Activated T-cell treated with anti-CD3 and anti-CD28 coated beads for 4 hours (primary cell): ENCODE results near the gene TTC1.
"Not testable (repeated sequence)": the region's sequence is repeated elsewhere in the genome, so short reads cannot be mapped to it uniquely, and the experiment has no call there.

Experiments
- DNase-seq: peaks from one replicate; pipeline ENCODE4 v3.0.0-alpha.2; 2020

TTC1 gene

DNA sequence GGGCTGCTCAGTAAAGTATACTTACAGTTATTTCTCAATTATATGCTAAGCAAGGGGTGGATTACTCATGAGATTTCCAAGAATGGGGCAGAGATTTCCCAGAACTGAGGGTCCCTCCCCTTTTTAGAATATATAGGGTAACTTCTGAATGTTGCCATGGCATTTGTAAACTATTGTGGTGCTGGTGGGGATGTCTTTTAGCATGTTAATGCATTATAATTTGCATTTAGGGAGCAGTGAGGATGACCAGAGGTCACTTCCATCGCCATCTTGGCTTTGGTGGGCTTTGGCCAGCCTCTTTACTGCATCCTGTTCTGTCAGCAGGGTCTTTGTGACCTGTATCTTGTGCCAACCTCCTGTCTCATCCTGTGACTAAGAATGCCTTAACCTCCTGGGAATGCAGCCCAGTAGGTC is 35.5 kb downstream of the TTC1 start:
- DNase-seq = no peak

DNA sequence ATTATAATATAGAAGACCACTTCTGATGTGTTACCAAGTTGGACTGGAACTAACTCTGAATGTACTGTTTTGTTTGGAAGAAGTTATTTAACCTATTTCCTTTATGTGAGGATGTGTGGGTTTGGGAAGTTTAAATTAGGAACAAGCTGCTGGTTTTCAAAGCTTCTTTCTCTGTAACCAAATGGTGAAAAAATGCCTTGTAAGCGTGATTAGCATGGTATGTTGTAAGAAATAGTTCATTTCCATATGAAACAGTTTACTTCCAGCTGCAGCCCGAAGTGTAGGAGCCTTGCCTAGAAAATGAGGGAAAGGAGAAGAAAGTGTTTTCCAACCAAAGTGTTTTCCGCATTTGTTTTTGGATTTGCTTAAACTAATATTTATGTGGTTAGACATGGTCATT is 36.0 kb downstream of the TTC1 start:
- no peak for DNase-seq

DNA sequence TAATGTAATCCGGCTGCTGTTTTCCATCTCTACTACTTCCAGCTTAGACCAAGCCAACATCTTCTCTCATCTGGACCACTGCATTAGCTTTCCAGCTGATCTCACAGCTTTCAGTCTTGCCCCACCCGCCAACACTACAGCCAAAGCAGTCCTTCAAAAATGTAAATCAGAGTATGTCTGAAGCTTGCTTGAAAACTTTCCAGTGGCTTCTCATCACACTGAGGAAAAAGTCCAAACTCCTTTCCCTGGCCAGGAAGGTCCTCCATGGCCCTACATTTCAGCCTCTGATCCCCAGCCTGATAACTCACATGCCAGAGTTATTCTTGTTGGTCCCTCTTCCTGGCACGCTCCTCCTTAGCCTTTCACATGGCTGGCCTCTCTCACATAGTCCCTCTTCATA is 38.5 kb downstream of the TTC1 start:
- DNase-seq = no peak

DNA sequence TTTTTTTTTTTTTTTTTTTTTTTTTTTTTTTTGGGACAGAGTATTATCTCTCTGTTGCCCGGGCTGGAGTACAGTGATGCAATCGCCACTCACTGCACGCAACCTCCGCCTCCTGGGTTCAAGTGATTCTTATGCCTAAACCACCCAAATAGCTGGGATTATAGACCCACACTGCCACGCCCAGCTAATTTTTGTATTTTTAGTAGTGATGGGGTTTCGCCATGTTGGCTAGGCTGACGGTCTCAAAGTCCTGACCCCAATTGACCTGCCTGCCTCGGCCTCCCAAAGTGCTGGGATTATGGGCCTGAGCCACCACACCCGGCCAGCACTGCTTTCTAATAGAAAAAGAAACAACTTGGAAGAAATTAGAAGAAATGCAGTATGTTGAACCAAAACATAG is 39.2 kb downstream of the TTC1 start:
- no peak for DNase-seq

DNA sequence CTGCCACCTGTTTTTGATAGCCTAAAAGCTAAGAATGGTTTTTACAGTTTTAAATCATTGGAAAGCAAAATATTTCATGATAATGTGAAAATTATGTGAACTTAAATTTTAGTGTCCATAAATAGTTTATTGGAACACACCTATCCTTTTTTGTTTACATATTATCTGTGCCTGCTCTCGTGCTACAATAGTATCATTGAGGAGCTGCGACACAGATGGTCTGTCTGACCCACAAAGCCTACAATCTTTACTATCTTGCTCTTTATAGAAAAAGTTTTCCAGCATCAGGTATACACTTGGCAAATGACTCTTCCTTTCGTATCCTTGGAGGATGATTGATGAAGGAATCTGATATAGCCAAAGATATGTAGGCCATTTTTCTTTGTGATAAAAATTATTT is 40.2 kb downstream of the TTC1 start:
- DNase-seq = no peak

DNA sequence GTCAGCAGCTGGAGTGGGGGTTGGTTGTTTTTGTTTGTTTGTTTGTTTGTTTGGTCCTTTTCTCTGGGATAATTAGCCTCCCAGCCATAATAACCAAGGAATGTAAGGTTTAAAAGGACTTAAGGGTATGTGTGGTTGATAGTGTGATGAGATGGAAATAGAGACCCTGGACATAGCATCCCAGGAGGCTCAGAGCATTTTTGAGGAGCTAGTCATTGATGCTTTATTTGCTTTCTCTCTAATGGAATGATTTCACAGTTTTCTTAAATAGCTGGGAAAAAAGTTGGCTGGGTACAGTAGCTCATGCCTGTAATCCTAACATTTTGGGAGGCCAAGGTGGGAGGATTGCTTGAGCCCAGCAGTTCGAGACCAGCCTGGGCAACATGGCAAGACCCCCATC is 45.1 kb downstream of the TTC1 start:
- DNase-seq = no peak

DNA sequence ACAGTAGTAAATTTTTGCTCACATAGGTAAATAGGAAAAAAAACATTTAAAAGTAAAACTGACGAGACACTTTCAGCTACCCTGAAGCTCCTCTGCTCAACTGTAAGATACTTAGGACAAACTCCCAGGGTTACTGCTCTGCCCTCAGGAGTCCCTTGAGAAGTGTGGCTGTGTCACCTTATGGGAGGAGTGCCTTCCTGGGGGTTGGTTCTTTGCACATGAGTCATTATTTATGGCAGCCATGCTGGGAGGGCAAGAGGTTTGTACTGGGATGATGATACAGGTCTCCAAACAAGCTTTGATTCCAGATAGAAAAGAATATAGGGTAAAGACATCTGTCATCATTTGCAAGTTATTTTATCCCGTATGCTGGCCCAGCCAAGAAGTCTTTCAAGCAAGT is 45.9 kb downstream of the TTC1 start:
- no peak for DNase-seq

DNA sequence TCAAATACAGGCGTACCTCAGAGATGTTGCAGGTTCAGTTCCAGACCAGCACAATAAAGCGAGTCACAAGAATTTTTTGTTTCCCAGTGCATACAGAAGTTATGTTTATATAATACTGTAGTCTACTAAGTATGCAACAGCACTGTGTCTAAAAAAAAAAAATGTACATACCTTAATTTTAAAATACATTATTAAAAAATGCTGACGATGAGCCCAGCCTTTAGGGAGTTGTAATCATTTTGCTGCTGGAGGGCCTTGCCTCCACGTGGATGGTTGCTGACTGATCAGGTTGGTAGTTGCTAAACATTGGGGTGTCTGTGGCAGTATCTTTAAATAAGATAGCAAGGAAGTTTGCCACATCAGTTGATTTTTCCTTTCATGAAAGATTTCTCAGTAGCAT is 48.3 kb downstream of the TTC1 start:
- no peak for DNase-seq

DNA sequence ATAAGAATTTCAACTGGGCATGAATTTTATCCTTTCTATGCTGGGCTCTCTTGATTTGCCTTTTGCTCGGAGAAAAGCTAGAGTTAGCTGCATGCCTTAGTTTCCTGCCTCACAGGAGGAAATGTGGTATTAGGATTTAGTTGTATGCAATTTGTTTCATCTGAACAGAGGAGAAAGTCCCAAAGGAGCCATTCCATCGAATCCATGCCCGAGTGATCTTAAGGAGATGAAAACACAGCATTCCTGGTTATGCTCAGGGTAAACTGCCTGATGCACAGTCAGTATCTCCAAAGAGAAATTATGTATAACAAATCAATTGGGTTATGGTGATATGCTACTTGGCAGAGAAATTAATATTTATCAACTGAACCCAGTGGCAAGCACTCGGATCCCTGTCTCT is 51.1 kb downstream of the TTC1 start:
- DNase-seq = no peak

DNA sequence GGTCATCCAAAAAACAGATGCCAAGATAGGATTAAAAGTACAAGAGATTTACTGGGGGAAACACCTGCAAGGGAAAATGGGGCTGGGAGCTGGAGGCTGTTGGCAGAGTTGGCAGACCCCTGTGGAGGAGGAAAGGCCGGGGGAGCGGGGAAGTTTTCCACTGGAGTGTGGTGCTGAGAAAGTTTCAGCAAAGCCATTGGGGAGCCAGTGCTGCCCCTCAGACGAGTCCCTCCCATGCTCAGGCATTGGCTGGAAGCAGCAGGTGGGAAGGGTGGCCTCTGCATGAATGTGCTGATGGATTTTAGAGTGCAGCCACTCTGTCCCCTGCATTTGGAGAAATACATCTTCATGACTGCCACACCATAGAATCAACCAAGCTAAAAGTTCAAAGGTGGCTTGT is 52.8 kb downstream of the TTC1 start:
- no peak for DNase-seq

DNA sequence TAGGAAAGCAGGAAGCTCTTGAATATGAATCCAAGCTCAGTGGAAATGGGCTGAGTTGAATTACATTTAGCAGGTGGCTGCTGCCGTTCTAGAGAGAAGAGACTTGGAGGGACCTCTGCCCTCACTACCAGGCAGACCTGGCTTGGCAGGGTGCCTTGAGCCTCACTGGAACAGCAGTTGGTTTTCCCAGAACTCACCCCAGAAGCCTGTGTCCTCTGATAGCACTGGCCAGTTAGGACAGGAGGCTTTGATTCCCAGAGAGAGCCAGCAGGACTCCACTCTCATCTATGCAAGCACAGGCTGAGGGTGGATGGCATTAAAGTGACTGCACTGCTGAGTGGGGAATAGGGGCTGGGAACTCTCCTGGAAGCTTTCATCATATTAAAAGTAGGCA is 55.5 kb downstream of the TTC1 start:
- no peak for DNase-seq

DNA sequence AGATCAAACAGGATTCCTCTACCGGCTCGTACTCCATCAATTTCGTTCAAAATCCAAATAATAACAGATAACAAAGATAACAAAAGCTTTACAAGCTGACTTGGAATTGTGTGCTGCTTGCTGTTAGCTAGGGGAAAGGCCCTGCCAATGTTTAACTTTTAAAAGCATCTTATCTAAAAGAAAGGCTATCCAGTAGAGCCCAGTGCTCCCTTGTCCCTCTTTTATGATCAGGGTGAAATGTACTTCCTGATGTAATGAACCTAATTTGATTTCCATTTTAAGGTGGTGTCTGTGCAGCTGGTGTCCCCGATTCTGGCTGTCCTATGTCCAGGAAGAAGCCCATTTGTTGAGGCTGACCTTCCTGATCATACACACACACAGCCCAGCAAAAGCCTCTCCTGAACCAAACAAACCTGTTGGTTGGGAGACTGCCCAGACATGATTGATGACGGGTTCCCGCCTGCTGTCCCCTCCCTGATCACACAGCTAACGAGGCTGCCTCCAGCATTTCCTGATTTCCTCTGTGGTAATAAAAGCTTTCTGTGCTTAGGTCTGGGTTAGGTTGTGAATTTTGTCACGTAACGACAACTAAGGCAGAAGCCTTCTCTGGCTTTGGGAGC is 56.2 kb downstream of the TTC1 start:
- DNase-seq = no peak

DNA sequence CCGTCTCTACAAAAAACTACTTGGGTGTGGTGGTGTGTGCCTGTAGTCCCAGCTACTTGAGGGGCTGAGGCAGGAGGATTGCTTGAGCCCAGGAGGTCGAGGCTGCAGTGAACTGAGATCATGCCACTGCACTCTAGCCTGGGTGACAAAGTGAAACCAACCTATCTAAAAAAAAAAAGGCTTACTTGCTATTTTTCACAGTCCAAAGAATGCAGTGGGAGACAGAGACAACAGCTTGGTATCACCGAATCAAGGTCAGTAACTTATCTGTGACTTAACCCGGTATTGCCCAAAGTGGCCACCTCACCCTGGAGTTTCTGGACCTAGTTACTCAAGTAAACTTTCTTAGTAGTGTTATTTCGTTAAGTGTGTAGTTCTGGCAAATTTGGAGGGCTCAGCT is 60.2 kb downstream of the TTC1 start:
- DNase-seq = not testable (repeated sequence)

DNA sequence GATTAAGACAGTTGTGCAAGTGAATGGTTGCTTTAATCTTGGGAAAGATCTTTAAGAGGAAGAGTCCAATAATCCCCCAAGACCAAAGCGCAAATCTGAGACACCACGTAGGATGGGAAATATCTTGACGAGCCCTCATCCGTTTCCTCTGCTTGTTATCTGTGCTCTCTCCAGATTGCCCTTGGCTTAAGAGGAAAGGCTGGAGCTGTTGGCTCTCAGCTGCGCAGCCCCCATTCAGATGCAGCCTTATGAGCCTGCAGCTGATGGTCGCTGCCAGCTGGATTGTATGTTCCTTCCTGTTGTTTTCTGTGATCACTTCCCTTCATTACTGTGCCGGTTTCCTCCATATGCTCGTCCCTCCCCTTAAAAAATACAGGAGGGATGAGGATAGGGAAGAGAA is 62.6 kb downstream of the TTC1 start:
- no peak for DNase-seq

DNA sequence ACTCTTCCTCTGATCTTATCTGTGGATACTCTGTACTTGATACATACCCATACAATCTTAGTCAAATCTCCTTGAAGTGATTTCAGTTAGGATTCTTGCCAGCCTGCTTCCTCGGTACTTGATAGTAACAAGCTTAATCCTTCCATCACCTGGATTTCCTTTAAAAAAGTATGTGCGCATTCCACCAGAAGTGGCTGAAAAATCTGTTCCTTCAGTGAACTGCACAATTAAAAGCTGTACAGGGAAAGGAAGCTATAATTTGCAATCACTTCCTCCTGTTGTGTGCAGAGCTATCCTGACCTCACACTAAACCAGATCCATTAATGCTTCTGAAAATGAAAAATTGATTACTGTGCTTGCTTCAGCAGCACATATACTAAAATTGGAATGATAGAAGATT is 63.0 kb downstream of the TTC1 start:
- no peak for DNase-seq

DNA sequence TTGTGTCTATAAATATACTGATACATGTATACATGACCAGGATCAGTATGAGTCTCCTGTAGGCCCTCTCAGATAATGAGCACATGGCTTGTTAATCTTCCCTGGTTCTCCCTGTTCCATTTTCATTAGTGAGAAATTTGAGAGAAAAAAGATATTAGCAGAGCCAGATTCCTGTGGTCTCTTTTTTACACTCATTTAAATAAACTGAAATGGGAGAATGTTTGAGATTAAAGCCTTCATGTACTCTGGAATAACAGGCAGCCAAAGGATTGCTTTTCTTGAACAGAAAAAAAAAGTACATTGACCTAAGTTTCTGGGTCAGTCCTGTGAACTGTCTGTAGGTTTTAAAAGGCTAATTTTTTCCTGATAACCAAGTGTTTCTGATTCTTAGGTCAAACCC is 66.1 kb downstream of the TTC1 start:
- DNase-seq = no peak

DNA sequence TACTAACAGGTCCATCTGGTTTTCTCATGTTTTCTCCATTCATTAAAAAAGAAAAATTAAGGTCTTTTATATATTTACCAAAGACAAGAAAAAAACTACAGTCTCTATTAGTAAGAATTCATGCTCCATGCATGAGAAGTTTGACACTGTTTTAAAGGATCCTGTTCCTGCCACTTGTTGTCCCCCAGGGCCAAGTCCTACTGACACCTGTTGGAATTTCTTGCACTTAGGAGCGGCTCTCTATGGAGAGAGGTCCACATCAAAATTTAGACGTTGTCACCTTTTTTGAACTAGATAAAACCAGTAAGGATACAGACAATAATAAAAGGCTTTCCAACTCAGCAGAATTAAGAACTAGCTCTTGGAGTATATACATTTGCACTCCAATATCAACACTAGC is 68.1 kb downstream of the TTC1 start:
- DNase-seq = no peak

DNA sequence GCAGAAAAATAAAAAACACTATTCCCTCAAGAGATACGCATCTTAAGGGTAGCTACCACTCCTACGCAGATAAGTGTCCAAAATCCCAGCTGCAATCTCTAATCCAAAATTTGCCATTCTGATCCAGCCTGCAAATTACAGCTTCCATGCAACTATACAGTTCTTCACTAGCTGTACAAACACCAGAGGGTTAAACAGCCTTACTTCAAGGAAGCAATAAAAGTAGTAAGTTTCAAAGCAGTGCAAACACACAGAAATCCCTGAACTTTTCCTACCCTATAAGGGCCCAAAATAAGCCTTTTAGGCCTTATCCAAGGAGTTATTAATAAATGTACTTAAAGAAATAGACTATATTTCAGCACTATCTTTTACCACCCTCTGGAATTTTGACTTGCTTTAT is 70.8 kb downstream of the TTC1 start:
- DNase-seq = no peak

DNA sequence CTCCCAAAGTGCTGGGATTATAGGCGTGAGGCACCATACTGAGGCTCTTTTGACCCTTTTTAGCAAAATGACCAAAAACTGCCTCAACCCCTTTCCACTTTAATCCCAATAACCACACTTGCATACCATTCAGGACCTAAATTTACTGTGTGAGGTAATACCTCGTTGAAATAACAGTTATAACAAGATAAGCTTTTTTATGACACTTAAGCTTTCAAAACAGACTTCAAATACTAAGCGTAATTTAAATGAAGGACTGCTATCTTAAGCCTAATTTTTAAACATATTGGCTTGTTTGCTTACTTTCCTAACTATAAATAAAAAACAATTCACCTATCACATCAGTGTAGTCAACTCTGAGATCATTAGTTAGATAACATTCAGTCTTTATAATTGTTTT is 72.6 kb downstream of the TTC1 start:
- DNase-seq = no peak

DNA sequence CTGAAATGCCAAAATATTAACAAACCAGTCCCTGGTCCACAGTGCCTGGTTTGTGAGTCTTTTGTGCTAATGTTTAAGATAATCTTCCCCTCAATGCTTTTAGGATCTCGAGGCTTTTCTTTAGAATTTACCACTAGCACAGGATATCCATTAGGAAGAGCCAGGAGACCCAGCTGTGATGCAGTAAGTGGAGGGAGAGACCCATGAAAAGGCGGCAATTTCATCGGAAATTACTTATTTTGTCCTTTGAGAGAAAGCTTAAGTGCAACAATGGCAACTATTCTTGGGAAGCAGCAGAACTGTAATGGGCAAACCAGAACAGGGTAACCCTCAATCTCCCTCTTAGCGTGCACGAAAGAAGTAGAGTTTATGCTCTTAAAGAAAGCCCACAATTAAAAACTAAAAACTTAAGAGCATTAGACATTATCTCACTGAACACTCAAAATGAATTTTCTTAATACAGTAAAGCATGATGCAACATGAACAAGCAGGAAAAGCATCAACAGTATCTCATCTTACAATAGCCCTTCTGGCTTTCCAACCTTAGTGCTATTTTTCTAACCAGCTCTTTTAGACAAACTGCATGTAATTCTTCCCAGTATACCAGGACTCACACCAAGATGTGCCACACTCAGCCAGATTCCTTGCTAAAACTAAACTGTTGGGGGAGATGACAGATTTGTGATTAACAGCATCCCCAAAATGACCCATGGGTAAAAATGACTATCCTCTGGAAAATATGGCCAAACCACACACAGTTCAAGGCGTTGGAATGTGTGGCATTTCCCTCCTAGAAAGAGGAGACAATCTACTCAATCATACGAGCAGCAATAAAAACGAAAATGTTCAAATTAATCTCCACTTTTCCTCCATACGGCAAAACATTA is 73.9 kb downstream of the TTC1 start:
- no peak for DNase-seq

DNA sequence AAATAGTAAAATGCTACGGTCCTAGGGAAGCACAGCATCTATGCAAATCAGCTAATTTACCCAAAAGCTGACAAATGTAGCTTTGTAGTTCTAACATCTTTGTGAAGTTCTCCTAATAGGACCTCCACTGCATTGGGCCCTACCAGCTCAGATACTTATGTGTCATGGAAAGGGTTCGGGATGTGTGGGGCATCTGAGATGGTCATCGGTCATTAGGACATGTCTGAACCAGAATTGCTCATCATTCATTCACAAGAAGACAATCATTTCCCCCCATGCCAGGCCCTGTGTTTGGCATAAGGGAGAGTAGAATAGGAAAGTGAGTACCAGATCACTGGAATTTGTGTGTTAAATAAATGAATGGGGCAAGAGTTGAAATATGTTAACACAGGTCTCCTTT is 74.6 kb downstream of the TTC1 start:
- no peak for DNase-seq

DNA sequence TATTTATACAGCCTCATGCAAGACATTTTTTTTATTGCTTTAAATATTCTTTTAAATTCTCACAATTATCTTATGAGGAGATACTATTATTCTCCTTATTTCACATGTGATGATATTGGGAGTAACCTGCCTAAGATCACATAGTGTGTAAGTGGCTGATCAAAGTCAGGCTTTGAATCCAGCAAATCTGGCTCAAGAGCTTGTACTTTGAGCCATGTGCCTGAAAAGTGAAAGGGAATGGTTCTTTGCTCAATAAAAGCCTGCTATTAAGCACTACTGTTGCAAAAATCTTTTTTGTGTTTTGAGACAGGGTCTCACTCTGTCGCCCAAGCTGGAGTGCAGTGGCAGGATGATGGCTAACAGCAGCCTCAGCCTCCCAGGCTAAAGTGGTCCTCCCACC is 75.2 kb downstream of the TTC1 start:
- no peak for DNase-seq

DNA sequence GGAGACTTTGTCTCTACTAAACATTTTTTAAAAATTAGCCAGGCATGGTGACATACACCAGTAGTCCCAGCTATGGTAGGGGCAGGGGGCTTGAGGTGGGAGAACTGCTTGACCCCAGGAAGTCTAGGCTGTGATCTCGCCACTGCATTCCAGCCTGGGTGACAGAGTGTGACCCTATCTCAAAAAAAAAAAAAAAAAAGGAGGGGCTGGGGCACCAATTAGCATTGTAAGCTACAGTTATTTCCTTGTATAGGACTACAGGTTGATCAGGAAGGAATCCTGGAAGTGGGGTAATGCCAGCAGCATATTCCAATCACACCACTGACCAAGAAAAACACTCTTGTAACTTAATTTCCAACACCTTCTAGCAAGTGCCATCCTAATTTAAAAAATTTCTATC is 78.3 kb downstream of the TTC1 start:
- no peak for DNase-seq

DNA sequence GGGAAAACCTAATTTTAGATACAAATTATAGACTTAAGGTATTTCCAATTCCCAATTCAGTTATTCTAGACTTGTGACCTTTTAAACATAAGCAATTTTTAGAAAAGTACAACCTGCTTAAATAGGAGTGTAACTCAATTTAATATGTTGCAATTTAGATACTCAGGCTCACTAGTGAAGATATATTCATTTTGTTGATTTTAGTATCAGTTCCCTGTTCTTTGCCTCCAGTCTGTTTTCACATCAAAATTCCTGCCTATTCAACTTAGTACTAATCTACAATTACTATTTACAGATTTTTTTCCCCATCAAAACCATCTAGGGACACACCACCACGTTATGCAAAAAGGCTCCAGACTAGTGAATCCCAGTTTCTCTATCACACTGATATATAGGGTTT is 79.9 kb downstream of the TTC1 start:
- DNase-seq = no peak

DNA sequence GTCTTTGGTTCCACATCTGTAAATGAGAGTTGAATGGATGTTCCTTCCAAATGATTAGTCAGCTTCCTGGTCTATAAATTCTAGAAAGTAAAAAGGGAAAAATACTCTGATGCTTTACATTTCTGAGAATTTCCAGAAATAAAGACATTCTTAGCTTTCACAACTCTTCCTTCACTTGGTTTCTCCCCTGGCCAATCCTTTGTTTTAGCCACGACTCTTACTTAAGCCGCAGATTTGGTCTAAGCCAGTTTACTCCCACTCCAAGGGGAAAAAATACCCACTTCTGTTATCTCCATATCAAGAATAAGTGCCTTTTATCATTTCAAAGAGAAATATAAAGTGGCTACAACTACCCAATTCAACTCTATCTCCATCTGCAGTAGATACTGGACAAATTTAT is 80.6 kb downstream of the TTC1 start:
- no peak for DNase-seq
